GM20000 (cell line): ENCODE results near the gene CCNK.

Experiments used
- DNase-seq: peaks from one replicate; pipeline ENCODE4 v3.0.0; 2012; ENCODE audit warnings: low spot score
- TF ChIP-seq, protein P1 (sequence below): IDR thresholded peaks from 2 replicates; pipeline ENCODE4 v1.5.1; 2012; ENCODE audit warnings: mild to moderate bottlenecking, control low read depth; ENCODE audit errors: extremely low read depth, missing control alignments

CCNK gene

DNA sequence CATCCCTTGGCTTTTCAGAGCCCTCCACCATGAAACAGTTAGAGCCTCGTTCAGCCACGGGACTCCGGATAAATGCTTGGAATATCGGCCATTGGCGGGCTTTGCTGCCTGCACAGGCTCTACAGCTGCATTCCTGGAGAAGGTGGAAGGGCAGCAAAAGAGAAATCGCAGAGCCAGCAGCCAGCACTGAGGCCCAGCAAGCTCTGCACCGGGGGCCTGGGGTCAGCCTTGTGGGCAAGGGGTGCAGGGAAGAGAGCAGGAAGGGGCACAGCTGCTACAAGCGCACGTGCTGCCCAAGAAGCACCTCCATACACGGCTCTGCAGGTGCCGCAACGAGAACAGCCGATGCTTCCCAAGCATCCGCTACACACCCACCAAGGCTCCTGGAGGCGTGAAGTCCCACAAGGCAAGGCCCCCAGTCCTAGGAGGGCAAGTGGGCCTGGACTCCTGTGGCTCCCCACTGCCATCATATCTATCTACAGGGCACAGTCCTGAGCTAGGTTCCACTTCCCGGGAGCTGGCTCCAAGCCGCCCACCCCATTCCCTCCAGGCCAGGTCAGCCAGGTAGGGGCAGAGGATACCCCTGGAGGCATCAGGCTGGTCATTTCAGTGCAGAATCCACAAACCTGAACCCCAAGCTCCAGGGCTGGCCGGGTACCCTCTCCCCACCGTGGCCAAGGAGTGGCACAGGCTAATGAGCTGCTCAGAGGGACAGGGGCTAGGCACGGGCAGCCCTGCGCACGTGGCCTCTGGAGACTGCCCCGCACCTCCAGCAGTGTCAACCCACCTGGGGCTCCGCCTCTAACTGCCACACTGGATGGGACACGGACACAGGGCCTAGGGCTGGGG, 40.2 kb downstream of the CCNK start:
- DNase-seq, result no peak
- TF ChIP-seq, protein P1, sequence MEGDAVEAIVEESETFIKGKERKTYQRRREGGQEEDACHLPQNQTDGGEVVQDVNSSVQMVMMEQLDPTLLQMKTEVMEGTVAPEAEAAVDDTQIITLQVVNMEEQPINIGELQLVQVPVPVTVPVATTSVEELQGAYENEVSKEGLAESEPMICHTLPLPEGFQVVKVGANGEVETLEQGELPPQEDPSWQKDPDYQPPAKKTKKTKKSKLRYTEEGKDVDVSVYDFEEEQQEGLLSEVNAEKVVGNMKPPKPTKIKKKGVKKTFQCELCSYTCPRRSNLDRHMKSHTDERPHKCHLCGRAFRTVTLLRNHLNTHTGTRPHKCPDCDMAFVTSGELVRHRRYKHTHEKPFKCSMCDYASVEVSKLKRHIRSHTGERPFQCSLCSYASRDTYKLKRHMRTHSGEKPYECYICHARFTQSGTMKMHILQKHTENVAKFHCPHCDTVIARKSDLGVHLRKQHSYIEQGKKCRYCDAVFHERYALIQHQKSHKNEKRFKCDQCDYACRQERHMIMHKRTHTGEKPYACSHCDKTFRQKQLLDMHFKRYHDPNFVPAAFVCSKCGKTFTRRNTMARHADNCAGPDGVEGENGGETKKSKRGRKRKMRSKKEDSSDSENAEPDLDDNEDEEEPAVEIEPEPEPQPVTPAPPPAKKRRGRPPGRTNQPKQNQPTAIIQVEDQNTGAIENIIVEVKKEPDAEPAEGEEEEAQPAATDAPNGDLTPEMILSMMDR, result no peak

DNA sequence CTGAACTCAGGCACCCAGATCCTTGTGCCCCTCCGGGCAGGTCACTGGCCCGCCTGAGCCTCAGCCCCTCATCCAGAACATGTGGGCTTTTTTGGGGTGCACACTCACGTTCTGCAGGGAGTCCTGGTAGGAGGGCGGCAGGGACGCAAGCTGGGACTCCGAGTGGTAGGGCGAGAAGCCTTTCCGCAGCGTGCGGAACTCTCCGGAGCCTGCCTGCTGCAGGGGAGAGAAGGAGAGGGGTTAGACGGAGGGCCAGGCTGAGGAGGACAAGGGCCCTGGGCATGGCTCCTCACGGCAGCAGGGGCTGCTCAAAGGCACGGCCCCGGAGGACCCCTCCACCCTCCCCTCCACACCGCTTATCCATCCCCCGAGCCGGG, 40.8 kb downstream of the CCNK start:
- TF ChIP-seq, protein P1, result no peak
- no peak for DNase-seq

DNA sequence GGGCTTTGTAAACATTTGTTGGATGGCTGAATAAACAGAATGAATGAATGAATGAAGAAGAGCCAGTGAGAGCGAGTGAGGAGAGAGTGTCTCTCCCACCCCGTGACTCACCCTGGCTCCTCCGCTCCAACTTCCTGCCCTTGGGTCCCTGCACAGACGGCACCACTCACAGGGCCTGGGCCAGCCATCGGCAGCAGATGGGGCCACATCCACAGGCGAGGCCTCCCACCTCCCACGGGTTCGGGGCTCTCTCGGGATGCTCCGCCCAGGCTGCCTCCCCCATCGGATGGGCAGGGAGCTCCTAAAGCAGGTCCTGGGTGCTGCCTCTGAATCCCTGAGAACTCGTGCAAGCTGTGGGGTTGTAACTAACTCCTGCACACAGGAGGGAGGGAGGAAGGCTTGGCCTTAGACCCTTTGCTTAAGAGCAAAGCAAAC, 41.3 kb downstream of the CCNK start:
- TF ChIP-seq, protein P1, result no peak
- no peak for DNase-seq

DNA sequence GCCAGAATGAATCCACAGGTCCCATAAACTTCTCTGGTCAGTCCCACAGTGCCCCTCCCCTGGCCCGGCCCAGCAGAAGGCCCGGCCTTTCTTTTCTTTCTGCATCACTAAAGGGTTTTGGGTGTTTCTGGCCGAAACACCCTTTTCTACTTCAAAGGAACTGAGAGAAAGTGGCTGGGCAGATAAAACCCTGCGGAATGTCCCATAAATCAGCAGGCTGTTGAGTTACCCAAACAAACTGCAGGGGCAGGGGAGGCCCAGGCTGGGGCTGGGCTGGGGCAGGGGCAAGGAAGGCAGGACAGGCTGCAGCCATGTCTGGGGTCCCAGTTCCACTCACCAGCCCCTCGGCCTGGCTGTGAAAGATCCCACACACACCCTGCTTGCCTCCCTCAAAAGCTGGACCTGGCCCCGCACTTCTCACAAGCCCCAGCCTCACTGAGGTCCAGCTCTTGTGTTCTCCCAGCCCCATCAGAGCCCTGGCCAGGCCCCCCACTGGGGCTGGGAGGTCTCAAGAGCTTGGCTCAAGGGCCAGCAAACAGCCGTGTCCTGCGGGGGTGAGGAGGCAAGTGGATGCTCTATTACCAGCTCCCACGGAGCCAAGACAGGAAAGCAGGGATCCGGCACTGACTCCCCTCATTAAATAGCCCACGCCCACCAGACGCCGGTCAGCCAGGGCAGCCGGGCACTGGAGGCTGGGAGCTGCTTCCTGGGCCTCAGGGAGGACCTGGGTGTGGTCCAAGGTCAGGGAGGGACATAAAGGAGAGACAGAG, 41.9 kb downstream of the CCNK start:
- DNase-seq, result no peak
- TF ChIP-seq, protein P1, result no peak

DNA sequence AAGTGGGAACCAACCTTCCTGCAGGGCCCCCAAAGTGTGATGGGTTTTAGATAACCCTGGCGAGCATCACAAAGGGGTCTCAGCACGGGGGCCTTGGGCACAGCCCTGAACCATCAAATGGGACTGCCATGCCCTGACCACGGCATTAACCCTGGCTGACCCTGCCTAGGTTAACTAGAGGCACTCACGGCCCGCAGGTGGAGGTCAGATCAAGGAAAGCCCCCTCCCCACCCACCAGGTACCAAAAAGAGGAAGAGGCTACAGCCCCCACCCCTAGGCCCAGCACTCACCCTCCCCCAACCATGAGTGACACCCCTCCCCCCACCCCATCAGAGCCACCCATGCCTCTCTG, 42.5 kb downstream of the CCNK start:
- DNase-seq, result no peak

DNA sequence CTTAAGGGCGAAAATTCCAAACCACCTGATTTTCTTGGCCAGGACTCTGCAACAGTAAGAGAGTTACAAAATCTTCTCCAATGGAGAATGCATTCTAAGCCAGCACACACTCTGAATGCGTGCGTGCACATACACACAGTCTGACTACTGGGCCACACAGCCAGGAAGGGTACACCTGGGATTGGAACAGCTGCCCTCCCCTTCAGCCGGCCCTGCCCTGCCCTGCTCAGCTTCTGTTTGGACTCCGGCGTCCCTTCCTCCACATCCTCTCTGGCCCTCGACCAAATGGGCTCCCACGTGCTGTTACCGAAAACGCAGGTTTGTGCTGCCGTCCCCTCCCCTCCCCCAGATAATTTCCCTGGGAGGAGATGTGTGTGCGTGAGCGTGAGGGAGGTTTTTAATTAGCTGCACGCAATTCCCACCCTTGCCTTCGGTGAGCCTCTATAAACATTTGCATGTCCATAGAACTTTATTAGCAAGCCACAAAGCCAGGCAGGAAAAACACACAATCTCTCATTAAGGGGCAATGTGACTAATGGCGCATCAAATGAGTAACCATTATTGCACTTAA, 43.0 kb downstream of the CCNK start:
- TF ChIP-seq, protein P1, result no peak
- no peak for DNase-seq

More for the DNA sequence above, 42.5 kb downstream of the CCNK start:
- TF ChIP-seq, protein P1, result no peak
